Thyroid gland (tissue), 4 donors: ENCODE measurements around the gene ABL2.

Experiments
- CTCF ChIP-seq, 6 experiments: fragments of 200-600 bp in 3 of 6; fragments of 450-650 bp in 3 of 6; sonication (generic) in 3 of 6; IDR thresholded peaks; one replicate each; pipeline ENCODE4 v1.5.1; 2016 to 2019; ENCODE audit warnings: antibody characterized with exemption in 6 of 6, mild to moderate bottlenecking in 2 of 6, inconsistent platforms in 1 of 6, moderate library complexity in 1 of 6
- POLR2A ChIP-seq, 2 donors: fragments of 450-650 bp; IDR thresholded peaks; one replicate each; pipeline ENCODE4 v1.6.1; 2017; ENCODE audit warnings: antibody characterized with exemption in 2 of 2, mild to moderate bottlenecking in 2 of 2, moderate library complexity in 1 of 2

GRCh38 chr1:179278920-179279319 lies 49.4 kb upstream of the ABL2 start:
- TF ChIP-seq CTCF (IDR thresholded peaks at IDR 0.05) (no peak), POLR2A (IDR thresholded peaks at IDR 0.05) (no peak)
